Mesendoderm (in vitro differentiated cells): ENCODE data around the gene GCHFR.

Source experiments
- DNase-seq: peaks from one replicate; pipeline ENCODE4 v3.0.0; 2013
- H2AK5ac ChIP-seq: 2 replicates; pipeline ENCODE4 v1.6.1; 2013; ENCODE audit warnings: low read length, inconsistent platforms
- H2BK120ac ChIP-seq: 2 replicates; pipeline ENCODE4 v1.6.1; 2013; ENCODE audit warnings: low read depth, mild to moderate bottlenecking, low read length, moderate library complexity, mixed read lengths
- H2BK15ac ChIP-seq: replicated peaks from 2 replicates; pipeline ENCODE4 v1.6.1; 2013; ENCODE audit warnings: low read depth, mild to moderate bottlenecking, moderate library complexity
- H2BK5ac ChIP-seq: 2 replicates; pipeline ENCODE4 v1.6.1; 2013; ENCODE audit warnings: low read length, inconsistent platforms
- H3K18ac ChIP-seq: 2 replicates; pipeline ENCODE4 v1.6.1; 2013; ENCODE audit warnings: mild to moderate bottlenecking, low read length, mixed read lengths
- H3K23ac ChIP-seq: one replicate; pipeline ENCODE4 v1.6.1; 2013; ENCODE audit warnings: low read length
- H3K27ac ChIP-seq: 2 replicates; pipeline ENCODE4 v1.5.1; 2013; ENCODE audit warnings: low read depth, mild to moderate bottlenecking, inconsistent platforms, low read length, moderate library complexity
- H3K27me3 ChIP-seq: 2 replicates; pipeline ENCODE4 v1.6.1; 2013; ENCODE audit warnings: low read length, control low read depth, mild to moderate bottlenecking, inconsistent platforms; ENCODE audit not compliant: insufficient read depth, poor library complexity
- H3K36me3 ChIP-seq: 2 replicates; pipeline ENCODE4 v1.6.1; 2013; ENCODE audit warnings: low read length, inconsistent platforms; ENCODE audit not compliant: control insufficient read depth, insufficient read depth
- H3K4ac ChIP-seq: one replicate; pipeline ENCODE4 v1.6.1; 2013; ENCODE audit warnings: low read depth, mild to moderate bottlenecking, low read length, moderate library complexity
- H3K4me1 ChIP-seq: 2 replicates; pipeline ENCODE4 v1.6.1; 2013; ENCODE audit warnings: low read depth, low read length, inconsistent platforms; ENCODE audit not compliant: control insufficient read depth
- H3K4me2 ChIP-seq: 2 replicates; pipeline ENCODE4 v1.6.1; 2013; ENCODE audit warnings: low read length
- H3K4me3 ChIP-seq: 2 replicates; pipeline ENCODE4 v1.5.1; 2013; ENCODE audit warnings: mild to moderate bottlenecking, low read length
- H3K56ac ChIP-seq: one replicate; pipeline ENCODE4 v1.6.1; 2013; ENCODE audit warnings: low read length
- H3K79me1 ChIP-seq: 2 replicates; pipeline ENCODE4 v1.6.1; 2013; ENCODE audit warnings: low read length, inconsistent platforms
- H3K79me2 ChIP-seq: 2 replicates; pipeline ENCODE4 v1.6.1; 2013; ENCODE audit warnings: mild to moderate bottlenecking, low read length; ENCODE audit not compliant: control insufficient read depth, insufficient read depth
- H3K9ac ChIP-seq: 2 replicates; pipeline ENCODE4 v1.6.1; 2013; ENCODE audit warnings: low read length, inconsistent platforms
- H4K5ac ChIP-seq: one replicate; pipeline ENCODE4 v1.6.1; 2013; ENCODE audit warnings: low read length
- H4K8ac ChIP-seq: one replicate; pipeline ENCODE4 v1.6.1; 2013; ENCODE audit warnings: low read depth, mild to moderate bottlenecking, control low read depth, low read length, moderate library complexity
- WGBS: extraction: QIAGEN DNeasy Blood & Tissue Kit; methylation state at CpG from one replicate; pipeline ENCODE4 v1.1.7; 2013; ENCODE audit warnings: low lambda C conversion rate, missing lambda C conversion rate; ENCODE audit not compliant: insufficient coverage; ENCODE audit errors: extremely low coverage; 5-methylcytosine and 5-hydroxymethylcytosine counted together

Gene GCHFR

GRCh38 chr15:40803076-40803475 is 39.2 kb downstream of the GCHFR start:
- Histone ChIP-seq H2BK5ac (no peak overlapping the region), H4K8ac (no peak overlapping the region), H2BK15ac (no peak overlapping the region), H4K5ac (no peak overlapping the region), H3K9ac (no peak overlapping the region), H2AK5ac (no peak overlapping the region), H3K79me1 (no peaks in the 10 kb centered on the region), H3K4ac (no peak overlapping the region), H3K23ac (no peak overlapping the region), H3K4me2 (no peak overlapping the region), H3K27me3 (no peaks in the 10 kb centered on the region), H3K36me3 (no peaks in the 10 kb centered on the region), H3K4me1 (peaks cover 4% of the 10 kb centered on the region), H2BK120ac (no peak overlapping the region), H3K4me3 (no peak overlapping the region), H3K79me2 (no peaks in the 10 kb centered on the region), H3K27ac (no peak overlapping the region), H3K18ac (no peak overlapping the region), H3K56ac (no peak overlapping the region)
- DNase-seq = no peak
- no CpG with 5 or more reads among the region's 2 CpGs for WGBS

- Histone ChIP-seq H3K36me3 (no peaks in the 10 kb centered on the region), H3K4ac (no peak overlapping the region), H3K4me3 (no peak overlapping the region), H3K4me1 (peaks cover 3% of the 10 kb centered on the region), H4K8ac (no peak overlapping the region), H2BK5ac (no peak overlapping the region), H3K27ac (no peak overlapping the region), H2BK120ac (no peak overlapping the region), H3K79me1 (no peaks in the 10 kb centered on the region), H4K5ac (no peak overlapping the region), H3K56ac (no peak overlapping the region), H3K18ac (no peak overlapping the region), H3K23ac (no peak overlapping the region), H3K79me2 (no peaks in the 10 kb centered on the region), H3K9ac (no peak overlapping the region), H3K4me2 (no peak overlapping the region), H2AK5ac (no peak overlapping the region), H2BK15ac (no peak overlapping the region), H3K27me3 (no peaks in the 10 kb centered on the region)
- no peak for DNase-seq
- whole genome bisulfite sequencing = no CpG with 5 or more reads among the region's 1 CpG
These were observed 39.8 kb downstream of the GCHFR start for GRCh38 chr15:40803688-40804087.

GRCh38 chr15:40806672-40807027 is 42.8 kb downstream of the GCHFR start:
- H3K27ac ChIP-seq = no peak overlapping the region
- no CpG with 5 or more reads among the region's 2 CpGs for WGBS

GRCh38 chr15:40807028-40807887 is 43.4 kb downstream of the GCHFR start, which contains the start of the genes DNAJC17 and ZFYVE19:
TSS of gene DNAJC17 (minus strand) at chr15:40807473. CDS start at chr15:40807446, 27 bp downstream.
TSS of gene ZFYVE19 (plus strand) at chr15:40807089. CDS start at chr15:40807590, 501 bp downstream.
- Histone ChIP-seq H2BK15ac (no peak within 1 kb of the TSS), H4K8ac (no peak within 1 kb of the TSS), H3K9ac (peak within 1 kb of the TSS; percentile 84), H3K4me2 (peak within 1 kb of the TSS; percentile 84), H3K79me1 (no peaks in the 10 kb centered on the region), H3K27ac (peak within 1 kb of the TSS; percentile 10), H3K23ac (no peak within 1 kb of the TSS), H3K4me3 (peak within 1 kb of the TSS; percentile 80), H2BK5ac (peak within 1 kb of the TSS; percentile 36), H4K5ac (no peak within 1 kb of the TSS), H2AK5ac (no peak within 1 kb of the TSS), H3K36me3 (no peaks in the 10 kb centered on the region), H2BK120ac (no peak within 1 kb of the TSS), H3K27me3 (no peaks in the 10 kb centered on the region), H3K56ac (peak within 1 kb of the TSS; percentile 98), H3K4ac (peak within 1 kb of the TSS; percentile 44), H3K18ac (peak within 1 kb of the TSS; percentile 62), H3K4me1 (no peaks in the 10 kb centered on the region), H3K79me2 (no peaks in the 10 kb centered on the region)
- WGBS = no CpG with 5 or more reads among the region's 64 CpGs
- peak; percentile 99 for DNase-seq

More at GRCh38 chr15:40806672-40807027, 42.8 kb downstream of the GCHFR start:
- Histone ChIP-seq H3K56ac (peak overlapping the region; percentile 98), H4K8ac (no peak overlapping the region), H3K79me2 (no peaks in the 10 kb centered on the region), H3K27me3 (no peaks in the 10 kb centered on the region), H3K4me3 (no peak overlapping the region), H2BK120ac (no peak overlapping the region), H3K4ac (no peak overlapping the region), H2BK15ac (no peak overlapping the region), H3K23ac (no peak overlapping the region), H2AK5ac (no peak overlapping the region), H3K4me2 (peak overlapping the region; percentile 27), H3K36me3 (no peaks in the 10 kb centered on the region), H3K9ac (peak overlapping the region; percentile 84), H3K79me1 (no peaks in the 10 kb centered on the region), H4K5ac (no peak overlapping the region), H3K18ac (no peak overlapping the region), H2BK5ac (no peak overlapping the region), H3K4me1 (no peaks in the 10 kb centered on the region)
- no peak for DNase-seq

GRCh38 chr15:40807888-40808461 is 44.1 kb downstream of the GCHFR start:
- H3K79me2 ChIP-seq = no peaks in the 10 kb centered on the region

More at GRCh38 chr15:40807888-40808461, 44.1 kb downstream of the GCHFR start:
- Histone ChIP-seq H4K8ac (no peak overlapping the region), H3K56ac (peak overlapping the region; percentile 93), H3K4me2 (peak overlapping the region; percentile 84), H3K79me1 (no peaks in the 10 kb centered on the region), H3K9ac (peak overlapping the region; percentile 81), H4K5ac (no peak overlapping the region), H3K36me3 (no peaks in the 10 kb centered on the region), H2BK15ac (no peak overlapping the region), H3K23ac (no peak overlapping the region), H3K4ac (no peak overlapping the region), H2AK5ac (no peak overlapping the region), H2BK120ac (no peak overlapping the region), H2BK5ac (no peak overlapping the region), H3K4me1 (no peaks in the 10 kb centered on the region), H3K27ac (no peak overlapping the region), H3K4me3 (peak overlapping the region; percentile 61), H3K18ac (no peak overlapping the region), H3K27me3 (no peaks in the 10 kb centered on the region)
- no peak for DNase-seq
- WGBS = no CpG with 5 or more reads among the region's 19 CpGs
